Vagina (tissue), 2 donors: Measurements from ENCODE around the gene CEP85.

Experiments
- CTCF ChIP-seq, 3 experiments: fragments of 450-650 bp in 2 of 3; fragments of 200-600 bp in 1 of 3; sonication (generic) in 1 of 3; IDR thresholded peaks; one replicate each; pipeline ENCODE4 v1.5.1; 2017 to 2019; ENCODE audit warnings: antibody characterized with exemption in 3 of 3, mild to moderate bottlenecking in 2 of 3, moderate library complexity in 2 of 3
- POLR2A ChIP-seq, 2 donors: fragments of 450-650 bp; IDR thresholded peaks; one replicate each; pipeline ENCODE4 v1.6.1; 2017; ENCODE audit warnings: antibody characterized with exemption in 2 of 2, mild to moderate bottlenecking in 2 of 2, moderate library complexity in 2 of 2
- POLR2AphosphoS5 ChIP-seq, 2 donors: sonication (generic); formaldehyde crosslinking; IDR thresholded peaks; one replicate each; pipeline ENCODE4 v1.9.0; 2017; ENCODE audit warnings: antibody characterized with exemption in 2 of 2, mild to moderate bottlenecking in 2 of 2, low read depth in 1 of 2; ENCODE audit not compliant: insufficient read depth in 1 of 2

- TF ChIP-seq POLR2A (IDR thresholded peaks at IDR 0.05): no peak
- TF ChIP-seq CTCF (IDR thresholded peaks at IDR 0.05): no peak
- TF ChIP-seq POLR2AphosphoS5 (IDR thresholded peaks at IDR 0.05; ENCODE audit: insufficient read depth in 1 of 2, low read depth in 1 of 2): no peak
Measured at GRCh38 chr1:26291433-26291832, 57.4 kb downstream of the CEP85 start.
